ENCODE data around the gene PDZD7.

- no peak for TF ChIP-seq POLR2A (IDR thresholded peaks at IDR 0.05)
- no peak for TF ChIP-seq CTCF (IDR thresholded peaks at IDR 0.05 in 8 of 11, conservative IDR thresholded peaks at IDR 0.05 in 3 of 11)
- TF ChIP-seq POLR2AphosphoS5 (IDR thresholded peaks at IDR 0.05) = no peak
Observed at GRCh38 chr10:100966887-100967286, 64.0 kb downstream of the PDZD7 start.

All from spleen (tissue), 7 donors.